ENCODE measurements around the gene SSTR5.

SSTR5 gene

DNA sequence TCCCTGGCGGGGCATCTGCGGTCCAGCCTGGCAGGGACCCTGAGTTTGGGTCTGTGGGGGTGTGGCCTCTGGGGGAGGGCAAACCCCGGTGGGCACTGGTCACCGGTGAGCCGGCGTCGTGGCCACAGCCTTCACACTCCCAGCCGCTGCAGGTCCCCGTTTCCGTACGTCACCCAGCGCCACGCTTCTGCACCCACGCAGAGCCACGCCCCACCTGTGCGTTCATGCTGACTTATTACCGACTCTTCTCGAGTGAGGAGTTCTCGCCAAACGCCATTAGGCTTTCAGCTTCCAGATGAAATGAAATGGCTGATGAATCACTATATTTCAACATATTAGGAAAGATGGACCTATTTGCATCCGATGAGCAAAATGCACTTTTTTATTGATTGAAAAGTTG, 8.8 kb upstream of the SSTR5 start:
- H3K27ac ChIP-seq: no peak overlapping the region
- TF ChIP-seq ZFX (IDR thresholded peaks at IDR 0.05; ENCODE audit: borderline replicate concordance): no peak
- TF ChIP-seq, protein P1, sequence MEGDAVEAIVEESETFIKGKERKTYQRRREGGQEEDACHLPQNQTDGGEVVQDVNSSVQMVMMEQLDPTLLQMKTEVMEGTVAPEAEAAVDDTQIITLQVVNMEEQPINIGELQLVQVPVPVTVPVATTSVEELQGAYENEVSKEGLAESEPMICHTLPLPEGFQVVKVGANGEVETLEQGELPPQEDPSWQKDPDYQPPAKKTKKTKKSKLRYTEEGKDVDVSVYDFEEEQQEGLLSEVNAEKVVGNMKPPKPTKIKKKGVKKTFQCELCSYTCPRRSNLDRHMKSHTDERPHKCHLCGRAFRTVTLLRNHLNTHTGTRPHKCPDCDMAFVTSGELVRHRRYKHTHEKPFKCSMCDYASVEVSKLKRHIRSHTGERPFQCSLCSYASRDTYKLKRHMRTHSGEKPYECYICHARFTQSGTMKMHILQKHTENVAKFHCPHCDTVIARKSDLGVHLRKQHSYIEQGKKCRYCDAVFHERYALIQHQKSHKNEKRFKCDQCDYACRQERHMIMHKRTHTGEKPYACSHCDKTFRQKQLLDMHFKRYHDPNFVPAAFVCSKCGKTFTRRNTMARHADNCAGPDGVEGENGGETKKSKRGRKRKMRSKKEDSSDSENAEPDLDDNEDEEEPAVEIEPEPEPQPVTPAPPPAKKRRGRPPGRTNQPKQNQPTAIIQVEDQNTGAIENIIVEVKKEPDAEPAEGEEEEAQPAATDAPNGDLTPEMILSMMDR (IDR thresholded peaks at IDR 0.05): no peak

DNA sequence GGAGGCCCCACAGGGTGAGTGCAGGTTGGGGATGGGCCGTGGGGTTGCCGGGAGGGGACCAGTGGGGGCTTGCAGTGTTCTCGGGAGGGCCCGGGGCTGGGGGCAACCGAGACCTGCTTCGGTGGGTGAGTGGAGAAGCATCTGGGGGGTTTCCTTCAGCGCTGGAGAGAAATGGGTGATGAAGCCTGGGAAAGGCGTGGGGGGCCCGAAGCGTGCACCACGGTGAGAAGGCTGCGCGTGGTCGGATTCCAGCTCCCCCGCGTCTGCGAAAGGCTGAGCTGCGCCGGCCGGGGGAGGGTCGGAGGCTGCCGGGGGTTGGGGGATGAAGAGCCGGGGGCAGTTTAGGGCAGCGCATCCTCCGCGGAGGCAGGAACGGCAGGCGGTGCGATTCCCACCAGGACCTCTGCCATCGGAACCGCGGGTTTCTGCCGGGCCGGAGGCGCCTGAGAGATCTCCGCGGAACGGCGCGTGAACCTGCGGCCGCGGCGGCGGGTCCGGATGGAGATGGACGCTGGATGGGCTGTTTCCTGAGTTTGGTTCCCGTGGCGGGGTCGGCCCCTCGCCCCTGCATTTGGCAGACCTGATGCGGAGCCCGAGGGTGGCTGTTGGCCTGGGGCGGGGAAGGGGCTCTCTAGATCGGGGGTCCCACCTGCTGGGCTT, 6.9 kb upstream of the SSTR5 start:
- TF ChIP-seq, protein P1 (IDR thresholded peaks at IDR 0.05): no peak
- no peak for TF ChIP-seq ZFX (IDR thresholded peaks at IDR 0.05; ENCODE audit: borderline replicate concordance)
- H3K27ac ChIP-seq: no peak overlapping the region

DNA sequence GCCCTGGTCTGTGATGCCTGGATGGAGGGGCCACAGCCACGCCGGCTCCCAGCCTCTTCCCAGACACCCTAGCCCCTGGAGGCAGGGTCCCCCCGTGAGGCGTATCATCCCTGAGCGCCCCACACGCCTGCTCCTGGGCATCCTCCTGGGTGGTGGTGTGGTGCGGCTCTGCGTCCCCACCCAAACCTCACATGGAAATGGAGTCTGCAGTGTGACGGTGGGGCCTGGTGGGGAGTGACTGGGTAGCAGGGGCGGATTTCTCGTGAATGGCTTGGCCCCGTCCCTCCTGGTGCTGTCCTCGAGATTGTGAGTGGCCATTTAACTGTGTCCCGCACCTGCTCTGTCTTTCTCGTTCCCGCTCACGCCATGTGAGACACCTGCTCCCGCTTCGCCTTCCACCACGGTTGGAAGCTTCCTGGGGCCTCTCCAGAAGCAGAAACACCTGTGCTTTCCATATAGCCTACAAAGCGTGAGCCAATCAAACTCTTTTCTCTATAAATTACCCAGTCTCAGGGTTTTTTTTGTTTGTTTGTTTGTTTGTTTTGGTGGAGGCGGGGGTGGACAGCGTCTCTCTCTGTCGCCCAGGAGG, 5.9 kb upstream of the SSTR5 start:
- no peak overlapping the region for H3K27ac ChIP-seq
- TF ChIP-seq ZFX (IDR thresholded peaks at IDR 0.05; ENCODE audit: borderline replicate concordance): no peak
- TF ChIP-seq, protein P1 (IDR thresholded peaks at IDR 0.05): no peak

DNA sequence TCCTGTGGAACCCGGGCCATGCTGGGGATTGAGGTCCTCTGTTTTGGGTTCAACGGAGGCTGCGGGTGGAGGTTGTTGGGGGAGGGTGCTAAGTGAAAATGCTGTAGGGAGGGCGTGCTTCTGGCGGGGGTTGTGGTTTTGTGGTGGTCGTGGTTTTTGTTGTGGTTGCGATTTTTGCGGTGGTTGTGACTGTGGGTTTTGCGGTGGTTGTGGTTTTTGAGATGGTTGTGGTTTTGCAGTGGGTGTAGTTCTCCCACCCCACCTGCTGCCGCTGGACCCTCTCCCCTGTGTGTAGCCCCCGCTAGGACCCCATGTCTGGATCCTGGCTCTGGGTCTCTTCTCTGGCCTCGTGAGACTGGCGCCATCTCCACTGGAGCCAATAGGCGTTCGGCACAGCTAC, 4.9 kb upstream of the SSTR5 start:
- H3K27ac ChIP-seq: no peak overlapping the region
- no peak for TF ChIP-seq ZFX (IDR thresholded peaks at IDR 0.05; ENCODE audit: borderline replicate concordance)
- TF ChIP-seq, protein P1 (IDR thresholded peaks at IDR 0.05): no peak

DNA sequence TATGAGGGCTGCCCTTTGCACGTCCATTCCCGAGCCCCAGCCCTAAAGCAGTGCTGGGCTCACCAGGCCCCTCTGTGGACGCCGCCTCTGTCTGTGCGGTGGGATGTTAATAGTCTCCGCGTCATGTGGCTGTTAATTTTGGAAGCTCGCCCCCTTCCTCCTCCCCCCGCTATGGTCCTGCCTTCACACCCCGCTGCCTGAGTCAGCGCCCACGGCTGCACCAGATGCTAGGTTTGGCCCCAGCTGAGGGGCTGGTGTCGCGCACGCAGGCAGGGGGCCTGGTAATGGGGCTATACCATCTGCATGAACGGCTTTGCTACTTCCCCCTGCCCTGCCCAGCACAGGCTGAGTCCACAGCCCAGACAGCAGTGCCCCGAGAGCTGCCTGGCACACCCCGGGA, 4.1 kb upstream of the SSTR5 start:
- TF ChIP-seq, protein P1 (IDR thresholded peaks at IDR 0.05): no peak
- TF ChIP-seq ZFX (IDR thresholded peaks at IDR 0.05; ENCODE audit: borderline replicate concordance): no peak
- H3K27ac ChIP-seq: no peak overlapping the region

DNA sequence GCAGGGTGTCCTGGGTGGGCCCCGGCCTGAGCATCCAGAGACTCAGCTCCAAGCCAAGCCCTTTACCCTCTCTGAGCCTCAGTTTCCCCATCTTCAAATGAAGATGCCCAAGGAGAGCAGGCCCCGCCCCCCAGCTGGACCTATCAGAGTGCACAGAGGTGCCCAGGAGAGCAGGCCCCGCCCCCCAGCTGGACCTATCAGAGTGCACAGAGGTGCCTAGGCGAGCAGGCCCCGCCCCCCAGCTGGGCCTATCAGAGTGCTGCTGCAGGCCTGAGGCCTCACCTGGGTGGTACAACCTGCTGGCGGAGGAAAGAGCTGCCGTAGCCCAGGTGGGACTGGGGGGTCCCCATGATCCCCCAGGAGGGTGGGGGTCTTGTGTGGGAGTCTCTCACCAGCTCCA, 3.4 kb upstream of the SSTR5 start:
- TF ChIP-seq, protein P1 (IDR thresholded peaks at IDR 0.05): no peak
- no peak overlapping the region for H3K27ac ChIP-seq

DNA sequence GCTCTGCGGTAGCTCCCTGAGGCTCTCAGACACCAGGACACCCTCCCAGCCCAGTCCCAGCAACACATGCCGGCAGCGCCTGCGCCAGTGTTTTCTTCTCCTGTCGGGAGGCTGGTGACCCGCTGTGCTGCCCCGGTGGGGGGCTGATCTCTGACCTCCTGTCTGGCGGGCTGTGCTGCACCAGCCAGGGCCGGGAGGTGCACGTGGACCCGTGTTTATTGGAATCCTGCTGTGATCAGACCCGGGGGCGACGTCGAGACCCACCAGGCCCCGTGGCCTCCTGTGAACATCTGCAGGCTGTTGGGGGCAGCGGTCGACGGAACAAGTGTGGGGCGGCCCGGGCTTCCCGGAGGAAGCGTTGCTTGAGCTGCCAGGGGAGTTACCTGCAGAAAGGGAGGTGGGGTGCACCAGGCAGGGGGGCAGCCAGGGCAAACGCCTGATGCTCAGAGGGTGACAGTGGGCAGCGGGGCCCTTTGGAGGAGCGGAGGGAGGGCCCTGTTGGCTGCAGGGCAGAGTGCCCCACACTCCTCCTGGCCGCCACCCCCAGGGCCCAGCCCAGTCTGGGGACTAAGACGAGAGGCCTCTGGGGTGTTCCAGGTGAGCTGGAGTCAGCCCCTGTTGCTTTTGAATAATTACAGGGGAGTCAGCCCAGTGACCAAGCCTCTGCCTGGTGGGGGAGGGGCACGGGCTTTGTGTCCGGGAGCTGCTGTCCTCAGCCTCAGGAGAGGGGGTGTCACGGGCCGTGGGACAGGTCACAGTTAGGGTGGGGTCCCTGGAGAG, 2.3 kb upstream of the SSTR5 start:
- no peak overlapping the region for H3K27ac ChIP-seq
- TF ChIP-seq ZFX (IDR thresholded peaks at IDR 0.05; ENCODE audit: borderline replicate concordance): no peak
- TF ChIP-seq, protein P1 (IDR thresholded peaks at IDR 0.05): no peak

Data from 22Rv1 (cell line).